Measurements from ENCODE around the gene WDR77.

WDR77 gene

GRCh38 chr1:111424281-111424680 lies 24.8 kb downstream of the WDR77 start:
- no peak for DNase-seq

- DNase-seq: peak; percentile 96
Measured at GRCh38 chr1:111422546-111423391, 26.3 kb downstream of the WDR77 start.

- no peak for DNase-seq
Measured at GRCh38 chr1:111420377-111420776, 28.7 kb downstream of the WDR77 start.

- DNase-seq: no peak
Measured at GRCh38 chr1:111419037-111419436, 30.0 kb downstream of the WDR77 start.

GRCh38 chr1:111417755-111418154 lies 31.3 kb downstream of the WDR77 start:
- DNase-seq: peak; percentile 51

- DNase-seq: no peak
Measured at GRCh38 chr1:111415461-111415860, 33.6 kb downstream of the WDR77 start.

GRCh38 chr1:111414756-111415155 lies 34.3 kb downstream of the WDR77 start:
- no peak for DNase-seq

- no peak for DNase-seq
Measured at GRCh38 chr1:111412839-111413238, 36.2 kb downstream of the WDR77 start.

- no peak for DNase-seq
Measured at GRCh38 chr1:111407301-111407700, 41.8 kb downstream of the WDR77 start.

GRCh38 chr1:111406321-111406768 lies 42.7 kb downstream of the WDR77 start:
- peak; percentile 86 for DNase-seq

- DNase-seq: no peak
Measured at GRCh38 chr1:111404588-111404987, 44.5 kb downstream of the WDR77 start.

- no peak for DNase-seq
Measured at GRCh38 chr1:111402083-111402482, 47.0 kb downstream of the WDR77 start.

GRCh38 chr1:111399792-111400610 lies 49.1 kb downstream of the WDR77 start:
- peak; percentile 77 for DNase-seq

GRCh38 chr1:111392460-111392945 lies 56.6 kb downstream of the WDR77 start:
- no peak for DNase-seq

- DNase-seq: no peak
Measured at GRCh38 chr1:111392042-111392441, 57.0 kb downstream of the WDR77 start.

All from DMS53 (cell line).